Panc1 (cell line): Measurements from ENCODE around the gene GBA3.

Experiments
- CTCF ChIP-seq: fragments of 450-650 bp; IDR thresholded peaks from 2 replicates; pipeline ENCODE4 v1.5.1; 2017; ENCODE audit warnings: mild to moderate bottlenecking
- REST ChIP-seq, 2 experiments: IDR thresholded peaks; 2 replicates each; pipeline ENCODE4 v1.6.1; 2011 to 2012; ENCODE audit warnings: low read depth in 2 of 2, control low read depth in 1 of 2, low read length in 1 of 2, mild to moderate bottlenecking in 1 of 2, moderate library complexity in 1 of 2; ENCODE audit not compliant: insufficient read depth in 1 of 2

- TF ChIP-seq REST (IDR thresholded peaks at IDR 0.05; ENCODE audit: insufficient read depth in 1 of 2, low read depth in 2 of 2, low read length in 1 of 2) (no peak), CTCF (no peak)
Observed at GRCh38 chr4:22764183-22764582, 71.4 kb downstream of the GBA3 start.
